GM21737 (cell line): Measurements from ENCODE around the gene U2AF1L4.

Experiments used
- ATAC-seq: cut with Tn5 transposase; IDR thresholded peaks from one replicate; pipeline ENCODE4 v1.9.1; 2021; ENCODE audit warnings: mild to moderate bottlenecking, moderate library complexity; ENCODE audit not compliant: unreplicated experiment

U2AF1L4 gene, protein sequence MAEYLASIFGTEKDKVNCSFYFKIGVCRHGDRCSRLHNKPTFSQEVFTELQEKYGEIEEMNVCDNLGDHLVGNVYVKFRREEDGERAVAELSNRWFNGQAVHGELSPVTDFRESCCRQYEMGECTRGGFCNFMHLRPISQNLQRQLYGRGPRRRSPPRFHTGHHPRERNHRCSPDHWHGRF

DNA sequence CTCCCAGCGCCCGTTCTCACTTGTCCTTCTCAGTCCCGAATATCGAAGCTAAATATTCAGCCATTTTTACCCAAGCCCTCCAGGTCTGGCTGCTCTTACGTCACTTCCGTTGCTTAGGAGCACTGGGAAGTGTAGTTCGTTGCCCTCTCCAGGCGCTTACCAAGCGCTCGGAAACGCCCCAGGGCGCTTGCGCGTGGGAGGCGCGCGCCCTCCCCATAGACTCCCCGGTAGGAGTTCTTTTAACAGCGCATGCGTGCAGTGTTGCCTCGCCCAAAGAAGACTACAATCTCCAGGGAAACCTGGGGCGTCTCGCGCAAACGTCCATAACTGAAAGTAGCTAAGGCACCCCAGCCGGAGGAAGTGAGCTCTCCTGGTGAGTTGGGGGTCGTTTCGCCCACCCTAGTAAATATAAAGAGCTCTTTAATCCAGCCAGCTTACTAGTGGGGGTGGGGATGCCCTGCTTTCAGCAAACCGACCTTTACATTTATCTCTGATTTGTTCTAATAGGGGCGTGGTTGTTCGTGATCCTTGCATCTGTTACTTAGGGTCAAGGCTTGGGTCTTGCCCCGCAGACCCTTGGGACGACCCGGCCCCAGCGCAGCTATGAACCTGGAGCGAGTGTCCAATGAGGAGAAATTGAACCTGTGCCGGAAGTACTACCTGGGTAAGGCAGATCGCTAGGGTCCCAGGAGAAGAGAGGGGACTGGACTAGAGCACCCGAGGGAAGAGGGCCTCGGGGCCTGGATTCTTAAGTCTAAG, at the start of gene U2AF1L4, which contains the start of gene PSENEN:
Gene U2AF1L4 (minus strand): TSS at position 91 of the 759 bp plus-strand sequence. CDS start 27 bp downstream, at position 64.
Gene PSENEN (plus strand): TSS at position 324 of the 759 bp plus-strand sequence. CDS start 280 bp downstream, at position 604.
- peak; percentile 35 for ATAC-seq

DNA sequence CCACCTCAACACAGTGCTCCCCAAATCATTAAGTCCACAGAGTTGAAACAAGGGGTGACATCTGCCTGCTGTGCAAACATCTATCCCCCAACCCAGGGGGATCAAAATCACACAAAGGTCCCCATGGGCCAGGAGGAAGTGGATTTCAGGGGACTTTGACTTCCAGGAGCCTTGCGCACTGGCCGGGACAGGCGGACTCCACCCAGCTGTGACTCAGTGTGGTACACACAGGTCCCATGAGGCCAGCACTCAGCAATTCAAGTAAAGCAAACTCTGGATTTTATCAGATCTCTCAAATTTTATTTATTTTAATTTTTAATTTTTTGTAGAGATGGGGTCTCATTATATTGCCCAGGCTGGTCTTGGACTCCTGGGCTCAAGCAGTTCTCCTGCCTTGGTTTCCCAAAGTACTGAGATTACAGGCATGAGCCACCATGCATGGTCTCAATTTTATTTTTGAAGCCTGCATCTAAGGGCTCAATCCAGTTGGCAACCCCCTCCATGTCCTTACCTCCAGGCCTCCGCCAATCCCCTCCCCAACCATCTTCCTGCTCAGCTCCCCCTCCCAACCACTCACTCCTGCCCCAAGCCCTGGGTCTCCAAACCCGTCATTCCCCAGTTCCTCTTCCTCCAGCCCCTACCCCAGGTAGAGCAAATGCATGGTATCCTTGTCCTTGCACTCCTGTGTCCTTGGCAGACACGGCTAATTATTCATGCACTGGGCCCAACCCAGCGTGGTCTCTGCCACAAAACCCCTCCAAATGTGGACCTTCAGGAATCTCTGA, 48.4 kb upstream of the U2AF1L4 start:
- ATAC-seq, result no peak

DNA sequence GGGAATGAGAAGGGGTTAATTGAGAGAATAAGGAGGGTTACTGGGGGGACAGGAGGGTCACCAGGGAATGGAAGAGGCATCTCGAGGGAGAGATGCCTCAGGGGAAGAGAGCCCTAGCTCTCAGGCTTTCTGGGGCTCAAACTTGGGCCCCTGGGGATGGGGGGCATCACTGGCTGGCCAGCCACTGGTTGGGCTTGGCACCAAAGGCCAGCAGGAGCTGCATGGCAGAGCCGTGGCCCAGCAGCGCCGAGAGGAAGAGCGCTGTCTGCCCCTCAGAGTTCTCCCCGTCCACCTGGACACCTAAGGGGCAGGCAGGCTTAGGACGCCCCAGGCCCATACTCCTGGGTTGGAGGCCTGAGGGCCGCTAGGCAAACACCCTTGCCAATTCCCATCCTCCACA, 47.7 kb upstream of the U2AF1L4 start:
- no peak for ATAC-seq

DNA sequence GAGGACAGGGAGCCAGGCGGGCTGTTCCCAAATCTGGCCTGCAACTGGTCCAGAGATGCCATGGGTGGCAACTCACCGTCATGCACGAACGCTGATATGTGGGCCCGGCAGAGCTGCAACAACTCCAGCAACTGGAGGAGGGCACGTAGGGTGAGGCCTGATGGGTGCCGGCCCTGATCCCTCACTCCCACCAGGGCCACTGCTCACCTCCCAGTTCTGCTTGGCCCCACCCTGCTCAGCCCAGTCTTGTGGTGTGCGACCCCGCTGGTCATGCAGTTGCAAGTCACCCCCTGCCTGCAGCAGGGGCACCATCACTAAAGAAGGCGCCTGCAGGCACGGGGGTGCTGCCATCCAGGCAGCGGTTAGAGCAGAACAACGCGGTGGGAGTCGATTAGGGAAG, 47.1 kb upstream of the U2AF1L4 start:
- ATAC-seq, result no peak

DNA sequence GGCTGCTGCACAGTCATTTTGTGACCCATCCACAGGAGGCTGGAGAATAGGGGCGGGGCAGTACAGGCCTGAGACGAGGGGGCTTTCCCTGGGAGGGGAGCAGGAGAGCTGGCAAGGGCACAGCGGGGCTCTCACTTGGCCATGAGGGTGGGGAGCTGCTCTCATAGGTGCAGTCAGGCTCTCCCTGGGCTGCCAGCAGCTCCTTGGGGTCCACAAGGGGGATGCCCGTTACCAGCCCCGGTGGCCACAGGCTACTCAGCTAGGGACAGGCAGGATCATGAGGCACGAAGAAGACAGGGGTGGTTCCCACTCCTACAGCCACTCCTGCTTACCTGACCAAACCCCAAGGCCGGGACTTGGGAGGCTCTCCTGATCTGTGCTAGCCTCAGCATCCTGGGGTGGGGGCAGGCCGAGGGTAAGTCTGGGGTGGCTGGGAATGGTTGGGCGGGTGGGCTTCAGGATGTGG, 46.6 kb upstream of the U2AF1L4 start:
- ATAC-seq, result no peak

DNA sequence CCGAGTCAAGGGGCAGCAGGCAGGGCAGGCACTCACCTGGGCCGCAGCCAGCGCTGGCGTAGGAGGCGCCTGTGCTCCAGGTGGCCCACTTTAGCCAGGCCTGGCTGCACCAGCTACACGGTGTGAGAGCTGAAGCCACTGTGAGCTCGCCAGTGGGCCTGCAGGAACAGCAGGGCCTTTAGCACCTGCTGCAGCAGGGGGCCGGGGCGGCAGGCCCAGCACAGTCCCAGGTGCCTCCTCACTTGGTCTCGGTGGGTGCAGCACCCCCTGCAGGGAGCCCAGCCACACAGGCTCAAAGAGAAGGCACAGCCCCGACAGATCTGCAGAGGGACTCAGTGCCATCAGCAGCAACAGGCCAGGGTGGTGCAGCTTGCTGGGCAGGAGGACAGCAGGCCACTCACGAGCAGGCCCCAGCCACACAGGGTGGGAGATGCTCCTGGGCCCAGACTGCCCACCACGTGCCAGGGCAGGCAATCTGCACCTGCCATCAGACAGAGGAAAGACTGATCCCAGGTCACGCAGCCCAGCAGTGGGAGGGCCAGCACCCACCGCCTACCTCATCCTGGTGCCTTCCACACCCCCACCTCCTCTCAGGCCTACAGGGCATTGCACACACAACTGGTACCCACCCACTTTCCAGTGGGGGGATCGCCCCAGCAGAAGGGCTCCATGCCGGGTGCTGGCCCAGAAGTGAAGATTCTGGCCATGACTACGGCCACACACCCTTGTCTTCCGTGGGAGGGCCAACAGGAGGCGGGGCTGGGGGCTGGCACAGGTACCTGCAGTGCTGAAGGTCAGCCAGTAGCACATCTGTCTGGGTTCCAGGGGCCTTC, 46.0 kb upstream of the U2AF1L4 start:
- no peak for ATAC-seq

DNA sequence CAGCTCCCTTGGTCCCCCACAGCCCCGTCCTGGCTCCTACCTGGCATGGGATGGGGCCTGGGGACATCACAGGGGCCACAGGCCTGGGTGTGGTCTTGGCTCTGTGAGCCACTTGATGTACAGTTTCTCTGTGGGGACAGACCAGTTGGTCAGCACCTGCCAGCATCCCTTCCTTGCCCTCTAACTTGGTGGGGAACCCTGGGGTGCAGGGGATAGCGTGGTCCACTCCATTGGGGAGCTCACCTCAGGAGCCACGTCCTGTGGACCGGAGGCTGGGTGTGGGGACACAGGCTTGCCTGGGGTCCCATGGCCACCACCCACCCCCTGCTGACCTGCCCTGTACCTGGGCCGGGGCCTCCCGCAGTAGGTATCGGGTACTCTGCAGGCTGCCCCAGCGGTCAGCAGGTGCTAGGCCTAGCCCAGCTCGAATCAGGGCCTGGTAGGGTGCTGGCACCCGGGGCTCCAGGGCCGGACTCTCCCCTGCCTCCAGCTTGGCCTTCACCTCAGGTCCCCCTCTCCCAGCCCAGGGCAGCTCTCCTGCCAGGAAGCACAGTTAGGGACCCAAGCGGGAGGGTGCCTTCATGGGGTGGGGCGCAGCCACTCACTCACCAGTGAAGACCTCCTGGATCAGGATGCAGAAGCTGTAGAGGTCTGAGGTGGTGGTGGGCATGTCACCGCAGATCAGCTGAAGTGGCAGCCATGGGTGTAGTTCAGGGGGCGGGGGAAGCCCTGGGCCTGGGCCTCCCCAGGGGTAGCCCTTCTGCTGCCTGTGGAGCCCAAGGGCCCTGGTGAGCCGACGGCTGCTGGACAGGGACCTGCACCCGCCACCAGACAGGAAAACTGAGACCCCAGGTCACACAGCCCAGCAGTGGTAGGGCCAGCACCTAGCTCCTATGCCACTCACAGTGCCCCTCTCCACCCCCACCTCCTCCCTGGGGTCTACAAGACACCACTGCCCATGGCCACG, 45.0 kb upstream of the U2AF1L4 start:
- no peak for ATAC-seq

DNA sequence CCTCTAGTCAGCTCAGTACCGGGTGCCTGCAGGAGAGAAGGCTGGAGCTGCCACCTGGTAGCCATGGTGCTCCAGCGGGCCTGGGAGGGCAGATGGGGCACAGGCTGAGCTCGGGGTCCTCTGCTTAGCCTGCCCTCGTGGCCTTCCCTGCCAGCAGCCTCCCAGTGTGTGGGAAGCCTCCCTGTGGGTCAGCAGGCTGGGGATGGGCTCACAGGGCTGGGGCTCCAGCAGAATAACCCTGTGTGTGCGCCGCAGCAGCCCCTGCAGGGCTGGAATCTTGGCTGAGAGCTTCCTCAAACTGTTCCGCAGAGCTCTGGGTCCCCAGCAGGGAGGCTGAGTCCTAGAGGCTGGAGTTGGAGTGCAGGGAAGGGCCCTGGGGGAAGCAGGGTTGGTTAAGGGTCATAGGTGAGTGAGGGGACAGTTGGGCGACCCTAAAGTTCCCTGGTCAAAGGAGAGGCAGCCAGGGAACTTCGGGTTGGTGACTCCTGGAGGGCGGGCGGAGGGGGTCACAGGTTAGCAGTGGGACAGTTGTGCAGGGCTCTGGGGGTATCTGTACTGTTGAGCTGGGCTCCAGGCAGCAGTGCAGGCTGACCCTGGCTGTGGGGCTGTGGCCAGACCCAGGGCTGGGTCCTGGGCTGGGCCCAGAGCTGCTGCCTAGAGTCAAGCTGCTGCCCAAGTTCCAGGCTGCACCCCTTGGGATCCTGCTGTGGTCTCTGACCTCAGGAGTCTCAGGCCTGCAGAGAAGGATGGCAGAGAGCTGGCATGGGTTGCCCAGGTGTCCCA, 44.2 kb upstream of the U2AF1L4 start:
- no peak for ATAC-seq

DNA sequence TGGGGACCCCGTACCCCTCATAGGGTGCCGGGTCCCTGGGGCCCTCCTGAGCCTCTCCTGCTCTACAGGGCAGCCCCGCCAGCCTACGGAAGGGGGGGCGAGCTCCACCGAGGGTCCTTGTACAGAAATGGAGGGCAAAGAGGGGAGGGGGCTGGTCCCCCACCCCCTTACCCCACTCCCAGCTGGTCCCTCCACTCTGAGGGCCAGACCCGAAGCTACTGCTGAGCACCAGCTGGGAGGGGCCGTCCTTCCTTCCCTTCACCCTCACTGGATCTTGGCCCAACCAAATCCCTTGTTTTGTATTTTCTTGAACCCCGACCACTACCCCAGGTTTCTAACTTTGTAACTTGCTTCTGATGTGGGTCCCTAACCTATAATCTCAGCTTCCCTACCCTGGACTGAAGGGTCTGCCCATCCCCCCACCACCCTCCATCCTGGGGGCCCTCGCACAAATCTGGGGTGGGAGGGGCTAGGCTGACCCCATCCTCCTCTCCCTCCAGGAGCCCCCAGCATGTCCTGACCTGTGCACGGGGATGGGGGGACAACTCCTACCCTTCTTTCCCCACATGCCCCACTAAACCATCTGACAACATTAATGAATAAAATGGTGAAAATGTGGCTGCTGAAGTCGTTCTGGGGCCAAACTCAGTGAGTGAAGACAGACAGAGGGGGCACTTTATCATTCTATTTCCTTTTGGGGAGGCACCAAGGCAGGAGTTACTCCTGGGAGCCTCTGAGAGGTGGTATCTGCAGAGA, 43.2 kb upstream of the U2AF1L4 start:
- no peak for ATAC-seq

DNA sequence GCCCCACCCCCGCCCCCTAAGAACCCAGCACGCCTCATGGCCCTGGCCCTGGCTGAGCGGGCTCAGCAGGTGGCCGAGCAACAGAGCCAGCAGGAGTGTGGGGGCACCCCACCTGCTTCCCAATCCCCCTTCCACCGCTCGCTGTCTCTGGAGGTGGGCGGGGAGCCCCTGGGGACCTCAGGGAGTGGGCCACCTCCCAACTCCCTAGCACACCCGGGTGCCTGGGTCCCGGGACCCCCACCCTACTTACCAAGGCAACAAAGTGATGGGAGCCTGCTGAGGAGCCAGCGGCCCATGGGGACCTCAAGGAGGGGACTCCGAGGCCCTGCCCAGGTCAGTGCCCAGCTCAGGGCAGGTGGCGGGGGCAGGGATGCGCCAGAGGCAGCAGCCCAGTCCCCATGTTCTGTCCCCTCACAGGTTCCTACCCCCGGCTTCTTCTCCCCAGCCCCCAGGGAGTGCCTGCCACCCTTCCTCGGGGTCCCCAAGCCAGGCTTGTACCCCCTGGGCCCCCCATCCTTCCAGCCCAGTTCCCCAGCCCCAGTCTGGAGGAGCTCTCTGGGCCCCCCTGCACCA, 42.1 kb upstream of the U2AF1L4 start:
- ATAC-seq, result no peak

DNA sequence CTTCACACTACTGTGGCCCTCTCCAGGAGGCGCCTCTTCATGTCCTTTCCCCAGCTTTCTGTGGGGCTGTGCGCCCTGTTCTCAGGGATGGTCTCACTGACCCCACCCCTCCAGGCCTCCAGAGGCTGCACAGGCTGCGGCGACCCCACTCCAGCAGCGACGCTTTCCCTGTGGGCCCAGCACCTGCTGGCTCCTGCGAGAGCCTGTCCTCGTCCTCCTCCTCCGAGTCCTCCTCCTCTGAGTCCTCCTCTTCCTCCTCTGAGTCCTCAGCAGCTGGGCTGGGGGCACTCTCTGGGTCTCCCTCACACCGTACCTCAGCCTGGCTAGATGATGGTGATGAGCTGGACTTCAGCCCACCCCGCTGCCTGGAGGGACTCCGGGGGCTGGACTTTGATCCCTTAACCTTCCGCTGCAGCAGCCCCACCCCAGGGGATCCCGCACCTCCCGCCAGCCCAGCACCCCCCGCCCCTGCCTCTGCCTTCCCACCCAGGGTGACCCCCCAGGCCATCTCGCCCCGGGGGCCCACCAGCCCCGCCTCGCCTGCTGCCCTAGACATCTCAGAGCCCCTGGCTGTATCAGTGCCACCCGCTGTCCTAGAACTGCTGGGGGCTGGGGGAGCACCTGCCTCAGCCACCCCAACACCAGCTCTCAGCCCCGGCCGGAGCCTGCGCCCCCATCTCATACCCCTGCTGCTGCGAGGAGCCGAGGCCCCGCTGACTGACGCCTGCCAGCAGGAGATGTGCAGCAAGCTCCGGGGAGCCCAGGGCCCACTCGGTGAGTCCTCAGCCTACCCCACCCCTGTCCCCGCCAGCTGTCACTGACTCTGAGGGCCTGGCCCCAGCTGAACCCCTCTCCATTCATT, 41.3 kb upstream of the U2AF1L4 start:
- no peak for ATAC-seq

DNA sequence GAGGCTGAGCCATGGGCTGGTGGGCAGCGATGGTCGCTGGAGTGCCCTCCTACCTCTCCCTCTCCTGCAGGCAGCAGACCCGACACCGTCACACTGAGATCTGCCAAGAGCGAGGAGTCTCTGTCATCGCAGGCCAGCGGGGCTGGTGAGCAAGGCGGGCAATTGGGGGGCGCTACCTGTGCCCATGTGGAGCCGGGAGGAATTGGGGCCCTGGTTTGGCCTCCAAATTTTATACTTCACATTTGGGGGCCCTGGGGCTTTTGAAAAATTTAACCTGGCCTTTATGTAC, 40.1 kb upstream of the U2AF1L4 start:
- ATAC-seq, result no peak

DNA sequence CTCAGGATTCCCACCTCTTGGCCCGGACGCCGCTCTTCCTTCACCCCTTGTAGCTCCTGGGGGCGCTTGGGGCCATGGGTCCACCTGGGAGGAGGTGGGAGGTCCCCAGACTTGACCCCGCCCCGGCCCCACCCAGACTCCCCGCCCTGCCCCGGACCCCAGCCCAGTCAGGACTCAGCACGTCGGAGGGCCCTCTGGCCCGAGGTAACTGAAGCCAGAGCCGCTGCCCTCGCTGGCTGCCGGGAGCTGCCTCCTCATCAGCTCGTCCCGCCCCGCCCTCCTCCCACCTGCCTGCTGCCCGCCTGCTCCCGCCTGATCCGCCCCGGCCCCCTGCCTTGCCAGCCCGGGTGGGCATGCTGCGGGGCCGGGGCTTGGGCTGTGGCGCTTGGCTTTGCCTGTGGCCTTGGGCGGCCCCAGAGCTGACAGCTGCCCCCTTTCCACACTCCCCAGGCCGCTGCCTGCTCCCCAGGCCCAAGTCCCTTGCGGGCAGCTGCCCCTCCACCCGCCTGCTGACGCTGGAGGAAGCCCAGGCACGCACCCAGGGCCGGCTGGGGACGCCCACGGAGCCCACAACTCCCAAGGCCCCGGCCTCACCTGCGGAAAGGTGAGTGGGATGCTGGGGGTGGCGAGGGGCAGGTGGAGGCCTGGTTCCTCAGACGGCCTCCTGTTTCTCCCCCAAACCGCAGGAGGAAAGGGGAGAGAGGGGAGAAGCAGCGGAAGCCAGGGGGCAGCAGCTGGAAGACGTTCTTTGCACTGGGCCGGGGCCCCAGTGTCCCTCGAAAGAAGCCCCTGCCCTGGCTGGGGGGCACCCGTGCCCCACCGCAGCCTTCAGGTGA, 39.5 kb upstream of the U2AF1L4 start:
- no peak for ATAC-seq

DNA sequence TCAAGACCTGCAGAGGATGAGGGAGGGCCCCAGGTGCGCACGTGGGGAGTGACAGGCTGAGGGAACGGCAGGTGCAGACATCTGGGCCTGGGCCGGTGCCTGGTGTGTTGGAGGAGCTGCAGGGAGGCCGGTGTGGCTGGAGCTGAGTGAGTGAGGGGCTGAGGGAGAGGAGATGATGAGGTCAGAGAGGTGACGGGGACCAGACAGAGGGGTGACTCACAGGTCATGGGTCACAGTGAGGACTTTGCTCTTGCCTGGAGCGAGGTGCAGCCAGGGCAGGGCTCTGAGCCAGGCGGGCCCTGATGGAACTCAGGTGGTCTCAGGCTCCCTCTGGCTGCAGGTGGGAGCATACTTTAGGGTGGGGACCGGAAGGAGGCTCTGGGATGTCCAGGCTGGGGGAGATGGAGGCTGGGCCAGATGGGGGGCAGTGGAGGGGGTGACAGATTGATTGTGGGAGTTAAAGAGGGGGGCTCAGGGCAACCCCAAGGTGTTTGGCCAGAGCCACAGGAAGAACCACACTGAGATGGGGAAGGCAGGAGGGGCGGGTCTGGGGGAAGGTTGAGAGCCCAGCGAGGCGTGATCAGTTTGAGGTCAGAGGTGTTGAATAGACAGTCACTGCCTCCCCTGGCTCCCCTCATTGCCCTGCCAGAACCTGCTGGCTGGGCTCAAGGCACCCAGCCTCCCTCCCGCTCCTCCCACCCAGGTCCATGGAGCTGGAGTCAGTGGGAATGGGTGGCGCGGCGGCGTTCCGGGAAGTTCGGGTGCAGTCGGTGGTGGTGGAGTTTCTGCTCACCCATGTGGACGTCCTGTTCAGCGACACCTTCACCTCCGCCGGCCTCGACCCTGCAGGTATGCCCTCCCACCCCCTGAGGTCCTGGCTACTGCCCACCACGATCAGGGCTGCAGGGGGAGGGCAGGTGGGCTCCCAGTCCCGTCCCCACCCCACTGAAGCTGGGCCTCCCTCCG, 38.5 kb upstream of the U2AF1L4 start:
- ATAC-seq, result no peak

DNA sequence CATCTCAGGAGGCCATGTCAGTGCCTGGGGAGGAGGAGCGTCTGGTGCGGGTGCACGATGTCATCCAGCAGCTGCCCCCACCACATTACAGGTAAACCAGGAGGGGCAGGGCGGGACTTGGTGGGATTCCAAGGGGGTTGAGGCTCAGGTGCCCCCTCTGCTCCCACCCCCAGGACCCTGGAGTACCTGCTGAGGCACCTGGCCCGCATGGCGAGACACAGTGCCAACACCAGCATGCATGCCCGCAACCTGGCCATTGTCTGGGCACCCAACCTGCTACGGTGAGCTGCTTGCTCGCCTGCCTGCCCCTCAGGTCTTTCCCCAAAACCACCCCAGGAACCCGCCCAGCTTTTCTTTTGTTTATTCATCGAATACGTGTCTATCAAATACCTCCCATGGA, 37.4 kb upstream of the U2AF1L4 start:
- ATAC-seq, result no peak
